Nephron (organoid): ENCODE results near the gene SLC2A9.

Experiments
- H3K27ac Mint-ChIP-seq, 3 experiments: 2 replicates each; pipeline ENCODE4 v1.8.0; 2020; ENCODE audit warnings: mixed read lengths in 3 of 3, mild to moderate bottlenecking in 2 of 3, moderate library complexity in 1 of 3
- H3K27me3 Mint-ChIP-seq: 2 replicates; pipeline ENCODE4 v1.8.0; 2021; ENCODE audit warnings: low read depth, mild to moderate bottlenecking, moderate library complexity, mixed read lengths
- H3K36me3 Mint-ChIP-seq: 2 replicates; pipeline ENCODE4 v1.8.0; 2020; ENCODE audit warnings: low read depth, mixed read lengths
- H3K4me1 Mint-ChIP-seq: 2 replicates; pipeline ENCODE4 v1.8.0; 2020; ENCODE audit warnings: mixed read lengths
- H3K4me3 Mint-ChIP-seq, 3 experiments: 2 replicates each; pipeline ENCODE4 v1.8.0; 2020; ENCODE audit warnings: mild to moderate bottlenecking in 3 of 3, mixed read lengths in 3 of 3, moderate library complexity in 2 of 3
- H3K9me3 Mint-ChIP-seq: 2 replicates; pipeline ENCODE4 v1.8.0; 2020; ENCODE audit warnings: mixed read lengths
- TF ChIP-seq, protein P1 (sequence below), 3 experiments: fragments of 200-600 bp; sonication (generic); IDR thresholded peaks; one replicate each; pipeline ENCODE4 v1.5.0; 2021; ENCODE audit warnings: antibody characterized with exemption in 3 of 3; ENCODE audit not compliant: unreplicated experiment in 3 of 3

The SLC2A9 gene

DNA sequence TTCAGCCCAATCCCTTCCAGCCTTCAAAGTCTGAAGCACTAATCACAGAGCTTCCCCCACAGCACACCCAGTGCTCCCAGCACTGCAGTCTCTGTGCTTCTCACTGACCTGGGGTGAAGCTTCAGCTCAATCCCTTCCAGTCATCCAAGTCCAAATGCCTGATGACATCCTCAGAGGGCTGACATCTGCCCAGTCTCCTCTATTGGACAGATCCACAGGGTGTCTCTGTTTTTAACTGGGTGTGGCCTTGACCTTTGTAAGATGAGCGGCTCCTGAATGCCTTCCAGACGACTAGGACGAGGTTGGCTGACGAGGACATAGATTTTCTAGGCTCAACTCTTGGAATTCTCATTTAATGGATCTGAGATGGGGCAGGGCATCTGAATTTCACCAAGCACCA is 7.6 kb upstream of the SLC2A9 start:
- Mint-ChIP-seq H3K4me3 (no peak overlapping the region), H3K4me1 (peaks cover 39% of the 10 kb centered on the region), H3K9me3 (peaks cover 3% of the 10 kb centered on the region), H3K36me3 (peaks cover 3% of the 10 kb centered on the region), H3K27me3 (peaks cover 9% of the 10 kb centered on the region), H3K27ac (no peak overlapping the region)
- TF ChIP-seq, protein P1, sequence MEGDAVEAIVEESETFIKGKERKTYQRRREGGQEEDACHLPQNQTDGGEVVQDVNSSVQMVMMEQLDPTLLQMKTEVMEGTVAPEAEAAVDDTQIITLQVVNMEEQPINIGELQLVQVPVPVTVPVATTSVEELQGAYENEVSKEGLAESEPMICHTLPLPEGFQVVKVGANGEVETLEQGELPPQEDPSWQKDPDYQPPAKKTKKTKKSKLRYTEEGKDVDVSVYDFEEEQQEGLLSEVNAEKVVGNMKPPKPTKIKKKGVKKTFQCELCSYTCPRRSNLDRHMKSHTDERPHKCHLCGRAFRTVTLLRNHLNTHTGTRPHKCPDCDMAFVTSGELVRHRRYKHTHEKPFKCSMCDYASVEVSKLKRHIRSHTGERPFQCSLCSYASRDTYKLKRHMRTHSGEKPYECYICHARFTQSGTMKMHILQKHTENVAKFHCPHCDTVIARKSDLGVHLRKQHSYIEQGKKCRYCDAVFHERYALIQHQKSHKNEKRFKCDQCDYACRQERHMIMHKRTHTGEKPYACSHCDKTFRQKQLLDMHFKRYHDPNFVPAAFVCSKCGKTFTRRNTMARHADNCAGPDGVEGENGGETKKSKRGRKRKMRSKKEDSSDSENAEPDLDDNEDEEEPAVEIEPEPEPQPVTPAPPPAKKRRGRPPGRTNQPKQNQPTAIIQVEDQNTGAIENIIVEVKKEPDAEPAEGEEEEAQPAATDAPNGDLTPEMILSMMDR (IDR thresholded peaks at IDR 0.05; ENCODE audit: unreplicated experiment in 3 of 3), result no peak

DNA sequence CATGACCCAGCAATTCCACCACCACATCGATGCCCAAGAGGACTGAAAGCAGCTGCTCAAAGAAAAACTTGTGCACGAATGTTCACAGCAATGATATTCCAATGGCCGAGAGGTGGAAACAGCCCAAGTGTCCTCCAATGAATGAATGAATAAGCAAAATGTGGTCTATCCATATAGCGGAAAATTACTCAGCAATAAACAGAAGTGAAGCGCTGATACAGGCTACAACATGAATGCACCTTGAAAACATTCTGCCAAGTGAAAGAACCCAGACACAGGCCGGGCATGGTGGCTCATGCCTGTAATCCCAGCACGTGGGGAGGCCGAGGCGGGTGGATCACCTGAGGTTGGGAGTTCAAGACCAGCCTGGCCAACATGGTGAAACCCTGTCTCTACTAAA is 5.2 kb upstream of the SLC2A9 start:
- peaks cover 14% of the 10 kb centered on the region for H3K27me3 Mint-ChIP-seq
- H3K36me3 Mint-ChIP-seq, result peaks cover 3% of the 10 kb centered on the region
- peaks cover 3% of the 10 kb centered on the region for H3K9me3 Mint-ChIP-seq
- peaks cover 33% of the 10 kb centered on the region for H3K4me1 Mint-ChIP-seq
- H3K4me3 Mint-ChIP-seq, result no peak overlapping the region
- H3K27ac Mint-ChIP-seq, result no peak overlapping the region
- TF ChIP-seq, protein P1 (IDR thresholded peaks at IDR 0.05; ENCODE audit: unreplicated experiment in 3 of 3), result no peak

DNA sequence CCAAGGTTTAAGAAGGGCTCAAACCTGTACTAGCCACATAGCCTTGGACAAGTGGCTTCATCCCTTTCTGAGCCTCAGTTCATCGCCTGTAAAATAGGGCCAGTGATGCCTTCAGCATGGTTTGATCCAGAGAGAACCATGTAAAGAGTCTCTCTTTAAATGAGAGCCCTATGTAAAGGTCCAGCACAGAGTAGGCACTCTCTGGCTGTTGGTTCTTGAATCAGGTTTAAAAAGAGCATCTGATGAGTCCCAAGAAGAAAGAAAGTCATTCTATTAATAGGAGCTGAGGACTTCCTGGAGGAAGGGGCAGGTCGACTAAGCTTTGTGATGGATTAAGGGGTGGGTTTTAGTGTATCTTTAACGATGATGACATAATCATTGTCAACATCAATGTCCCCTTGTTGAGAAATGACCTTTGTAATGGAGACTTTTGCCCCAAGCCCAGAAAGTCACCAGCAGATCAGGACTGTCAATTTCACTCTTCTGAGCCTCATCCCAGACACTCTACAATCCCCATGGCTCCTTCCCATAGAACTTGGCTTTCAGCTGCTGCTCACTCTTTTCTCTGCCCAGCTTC is 4.0 kb upstream of the SLC2A9 start:
- Mint-ChIP-seq H3K27me3 (peaks cover 14% of the 10 kb centered on the region), H3K9me3 (peaks cover 3% of the 10 kb centered on the region), H3K4me3 (no peak overlapping the region), H3K36me3 (peaks cover 3% of the 10 kb centered on the region), H3K27ac (no peak overlapping the region), H3K4me1 (peaks cover 24% of the 10 kb centered on the region)
- TF ChIP-seq, protein P1 (IDR thresholded peaks at IDR 0.05; ENCODE audit: unreplicated experiment in 3 of 3), result no peak

DNA sequence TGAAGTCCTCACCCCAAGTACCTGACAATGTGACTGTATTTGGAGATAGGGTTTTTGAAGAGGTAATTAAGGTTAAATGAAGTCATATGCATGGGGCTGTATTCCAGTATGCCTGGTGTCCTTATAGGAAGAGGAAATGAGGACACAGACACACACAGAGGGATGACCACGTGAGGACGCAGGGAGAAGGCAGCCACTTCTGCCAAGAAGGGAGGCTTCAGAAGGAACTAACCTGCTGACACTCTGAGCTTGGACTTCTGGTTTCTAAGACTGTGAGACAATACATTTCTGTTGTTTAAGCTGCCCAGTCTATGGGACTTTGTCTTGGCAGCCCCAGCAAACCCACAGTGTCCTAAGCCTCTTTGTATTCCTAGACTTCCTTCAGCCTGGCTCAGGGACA is 3.0 kb upstream of the SLC2A9 start:
- TF ChIP-seq, protein P1 (IDR thresholded peaks at IDR 0.05; ENCODE audit: unreplicated experiment in 3 of 3), result no peak
- H3K4me1 Mint-ChIP-seq, result peaks cover 34% of the 10 kb centered on the region
- no peak overlapping the region for H3K27ac Mint-ChIP-seq
- H3K4me3 Mint-ChIP-seq, result no peak overlapping the region
- peaks cover 3% of the 10 kb centered on the region for H3K36me3 Mint-ChIP-seq
- H3K9me3 Mint-ChIP-seq, result peaks cover 3% of the 10 kb centered on the region
- H3K27me3 Mint-ChIP-seq, result peaks cover 18% of the 10 kb centered on the region

DNA sequence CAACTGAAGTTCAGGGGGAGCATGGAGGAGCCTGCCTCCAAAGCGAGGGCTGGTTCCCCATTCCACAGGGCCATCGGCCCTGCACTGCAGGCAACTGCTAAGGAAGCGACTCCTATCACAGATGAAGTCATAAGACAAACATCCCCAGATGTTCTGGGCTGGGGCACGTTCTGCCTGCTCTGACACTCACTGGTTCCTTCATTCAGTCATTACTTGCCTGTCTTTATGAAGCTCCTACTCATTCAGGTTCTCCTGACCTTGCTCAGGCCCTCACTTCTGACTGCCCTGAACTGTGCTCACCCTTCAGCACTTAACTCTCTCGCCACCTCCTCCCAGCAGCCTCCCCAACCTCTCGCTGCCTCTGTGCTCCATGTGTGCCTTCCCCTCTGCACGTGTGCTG is 2.5 kb upstream of the SLC2A9 start:
- Mint-ChIP-seq H3K27me3 (peaks cover 21% of the 10 kb centered on the region), H3K9me3 (peaks cover 3% of the 10 kb centered on the region), H3K4me3 (no peak overlapping the region), H3K36me3 (peaks cover 3% of the 10 kb centered on the region), H3K4me1 (peaks cover 39% of the 10 kb centered on the region), H3K27ac (peak overlapping the region in 2 of 3 experiments; percentile 27 to 35)
- TF ChIP-seq, protein P1 (IDR thresholded peaks at IDR 0.05; ENCODE audit: unreplicated experiment in 3 of 3), result no peak

DNA sequence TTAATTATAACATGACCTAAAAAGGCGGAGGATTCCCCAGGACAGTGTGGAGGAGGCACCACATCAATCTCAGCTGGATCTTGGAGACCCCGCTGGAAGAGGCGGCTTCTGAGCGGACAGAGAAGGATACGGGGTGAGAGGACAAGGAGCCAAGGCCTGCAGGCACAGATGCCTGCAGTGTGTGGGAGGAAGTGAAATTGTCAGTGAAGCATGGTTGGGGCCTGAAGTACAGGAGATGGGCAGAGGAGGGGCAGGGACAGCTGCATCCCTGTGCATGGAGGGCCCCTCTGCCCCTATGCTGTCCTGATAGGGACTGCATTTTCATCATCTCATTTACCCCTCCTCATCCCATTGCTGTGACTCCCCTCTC is 1.7 kb upstream of the SLC2A9 start:
- H3K4me3 Mint-ChIP-seq, result no peak overlapping the region
- H3K9me3 Mint-ChIP-seq, result peaks cover 3% of the 10 kb centered on the region
- H3K4me1 Mint-ChIP-seq, result peaks cover 41% of the 10 kb centered on the region
- H3K27me3 Mint-ChIP-seq, result peaks cover 21% of the 10 kb centered on the region
- TF ChIP-seq, protein P1 (IDR thresholded peaks at IDR 0.05; ENCODE audit: unreplicated experiment in 3 of 3), result no peak
- H3K36me3 Mint-ChIP-seq, result peaks cover 3% of the 10 kb centered on the region
- peak overlapping the region in 2 of 3 experiments; percentile 27 to 35 for H3K27ac Mint-ChIP-seq
